Muscle layer of colon (tissue), 2 donors: Measurements from ENCODE around the gene RGS9.

ENCODE experiments used
- H3K27ac ChIP-seq: one replicate; pipeline ENCODE4 v1.7.0; 2013; ENCODE audit warnings: low read depth, mild to moderate bottlenecking, low read length, moderate library complexity
- H3K27me3 ChIP-seq, 2 donors: one replicate each; pipeline ENCODE4 v1.7.0; 2013; ENCODE audit warnings: low read length in 2 of 2, mild to moderate bottlenecking in 2 of 2; ENCODE audit not compliant: insufficient read depth in 2 of 2, control insufficient read depth in 1 of 2
- H3K36me3 ChIP-seq: one replicate; pipeline ENCODE4 v1.7.0; 2013; ENCODE audit warnings: mild to moderate bottlenecking, low read length; ENCODE audit not compliant: insufficient read depth
- H3K4me1 ChIP-seq: one replicate; pipeline ENCODE4 v1.7.0; 2013; ENCODE audit warnings: mild to moderate bottlenecking, low read length; ENCODE audit not compliant: insufficient read depth
- H3K4me3 ChIP-seq, 2 donors: one replicate each; pipeline ENCODE4 v1.7.0; 2013; ENCODE audit warnings: low read length in 2 of 2, low read depth in 1 of 2, mild to moderate bottlenecking in 1 of 2, moderate library complexity in 1 of 2
- H3K9ac ChIP-seq: one replicate; pipeline ENCODE4 v1.7.0; 2013; ENCODE audit warnings: low read length
- H3K9me3 ChIP-seq: one replicate; pipeline ENCODE4 v1.7.0; 2013; ENCODE audit warnings: mild to moderate bottlenecking, low read length
- donor health status: abdominal sarcoma.
- donor health status: Adenocarcinoma of cecum.

Gene RGS9

GRCh38 chr17:65190467-65191097 lies 53.4 kb downstream of the RGS9 start:
- H3K9ac ChIP-seq = no peak overlapping the region
- H3K4me1 ChIP-seq = no peaks in the 10 kb centered on the region
- H3K4me3 ChIP-seq = no peak overlapping the region
- H3K36me3 ChIP-seq = no peaks in the 10 kb centered on the region
- H3K27ac ChIP-seq = no peak overlapping the region
- no peaks in the 10 kb centered on the region for H3K9me3 ChIP-seq
- H3K27me3 ChIP-seq = no peaks in the 10 kb centered on the region

GRCh38 chr17:65191811-65192740 lies 54.9 kb downstream of the RGS9 start:
- no peaks in the 10 kb centered on the region for H3K4me1 ChIP-seq
- H3K36me3 ChIP-seq = no peaks in the 10 kb centered on the region
- H3K27ac ChIP-seq = no peak overlapping the region
- H3K9me3 ChIP-seq = no peaks in the 10 kb centered on the region
- no peaks in the 10 kb centered on the region for H3K27me3 ChIP-seq
- H3K4me3 ChIP-seq = no peak overlapping the region
- H3K9ac ChIP-seq = no peak overlapping the region

GRCh38 chr17:65193305-65193704 lies 56.1 kb downstream of the RGS9 start:
- Histone ChIP-seq H3K27ac (no peak overlapping the region), H3K4me1 (no peaks in the 10 kb centered on the region), H3K27me3 (no peaks in the 10 kb centered on the region), H3K36me3 (no peaks in the 10 kb centered on the region), H3K9ac (no peak overlapping the region), H3K9me3 (no peaks in the 10 kb centered on the region), H3K4me3 (no peak overlapping the region)

GRCh38 chr17:65193716-65194293 lies 56.6 kb downstream of the RGS9 start:
- Histone ChIP-seq H3K27ac (no peak overlapping the region), H3K9me3 (no peaks in the 10 kb centered on the region), H3K4me3 (no peak overlapping the region), H3K27me3 (no peaks in the 10 kb centered on the region), H3K4me1 (no peaks in the 10 kb centered on the region), H3K36me3 (no peaks in the 10 kb centered on the region), H3K9ac (no peak overlapping the region)

- Histone ChIP-seq H3K27me3 (no peaks in the 10 kb centered on the region), H3K9ac (no peak overlapping the region), H3K36me3 (no peaks in the 10 kb centered on the region), H3K4me1 (no peaks in the 10 kb centered on the region), H3K9me3 (no peaks in the 10 kb centered on the region), H3K27ac (no peak overlapping the region), H3K4me3 (no peak overlapping the region)
These were observed 57.6 kb downstream of the RGS9 start for GRCh38 chr17:65194670-65195334.

- H3K36me3 ChIP-seq = no peaks in the 10 kb centered on the region
- no peak overlapping the region for H3K27ac ChIP-seq
- no peak overlapping the region for H3K9ac ChIP-seq
- no peaks in the 10 kb centered on the region for H3K4me1 ChIP-seq
- H3K27me3 ChIP-seq = no peaks in the 10 kb centered on the region
- no peak overlapping the region for H3K4me3 ChIP-seq
- H3K9me3 ChIP-seq = no peaks in the 10 kb centered on the region
These were observed 58.5 kb downstream of the RGS9 start for GRCh38 chr17:65195716-65196115.

GRCh38 chr17:65196617-65197016 lies 59.4 kb downstream of the RGS9 start:
- no peak overlapping the region for H3K27ac ChIP-seq
- H3K9ac ChIP-seq = no peak overlapping the region
- no peaks in the 10 kb centered on the region for H3K4me1 ChIP-seq
- H3K4me3 ChIP-seq = no peak overlapping the region
- H3K36me3 ChIP-seq = no peaks in the 10 kb centered on the region
- no peaks in the 10 kb centered on the region for H3K9me3 ChIP-seq
- H3K27me3 ChIP-seq = no peaks in the 10 kb centered on the region

- Histone ChIP-seq H3K9ac (no peak overlapping the region), H3K27me3 (no peaks in the 10 kb centered on the region), H3K9me3 (no peaks in the 10 kb centered on the region), H3K4me1 (no peaks in the 10 kb centered on the region), H3K36me3 (no peaks in the 10 kb centered on the region), H3K4me3 (no peak overlapping the region), H3K27ac (no peak overlapping the region)
These were observed 60.0 kb downstream of the RGS9 start for GRCh38 chr17:65197201-65197600.

- Histone ChIP-seq H3K9ac (no peak overlapping the region), H3K4me1 (no peaks in the 10 kb centered on the region), H3K9me3 (no peaks in the 10 kb centered on the region), H3K4me3 (no peak overlapping the region), H3K36me3 (no peaks in the 10 kb centered on the region), H3K27me3 (no peaks in the 10 kb centered on the region), H3K27ac (no peak overlapping the region)
These were observed 61.6 kb downstream of the RGS9 start for GRCh38 chr17:65198653-65199382.

- Histone ChIP-seq H3K27me3 (no peaks in the 10 kb centered on the region), H3K36me3 (no peaks in the 10 kb centered on the region), H3K4me3 (no peak overlapping the region), H3K9me3 (no peaks in the 10 kb centered on the region), H3K4me1 (no peaks in the 10 kb centered on the region), H3K9ac (no peak overlapping the region), H3K27ac (no peak overlapping the region)
These were observed 64.2 kb downstream of the RGS9 start for GRCh38 chr17:65201331-65201730.
